Neural cell (in vitro differentiated cells): ENCODE measurements around the gene STAT3.

ENCODE experiments used
- CTCF ChIP-seq: fragments of 450-650 bp; IDR thresholded peaks from 2 replicates; pipeline ENCODE4 v1.5.1; 2014; ENCODE audit warnings: antibody characterized with exemption, mild to moderate bottlenecking, moderate library complexity; ENCODE audit not compliant: poor library complexity, severe bottlenecking
- EP300 ChIP-seq: fragments of 450-650 bp; conservative IDR thresholded peaks from 2 replicates; pipeline ENCODE4 v1.6.1; 2014; ENCODE audit warnings: antibody characterized with exemption, mild to moderate bottlenecking, moderate library complexity; ENCODE audit not compliant: poor library complexity, severe bottlenecking
- EZH2 ChIP-seq: fragments of 200-600, 300-800 bp; shearing (Covaris generic), sonication (generic); IDR thresholded peaks from 2 replicates; pipeline ENCODE4 v1.6.1; 2014; ENCODE audit warnings: antibody characterized with exemption, low read length, borderline replicate concordance, mild to moderate bottlenecking; ENCODE audit not compliant: insufficient read depth, poor library complexity, severe bottlenecking
- MXI1 ChIP-seq: fragments of 450-650 bp; conservative IDR thresholded peaks from 2 replicates; pipeline ENCODE4 v1.6.1; 2014; ENCODE audit warnings: antibody characterized with exemption, mild to moderate bottlenecking; ENCODE audit not compliant: poor library complexity, severe bottlenecking
- POLR2AphosphoS5 ChIP-seq: IDR thresholded peaks from 2 replicates; pipeline ENCODE4 v1.6.1; 2012
- REST ChIP-seq: IDR thresholded peaks from 2 replicates; pipeline ENCODE4 v1.6.1; 2012; ENCODE audit warnings: borderline replicate concordance
- SMC3 ChIP-seq: fragments of 450-650 bp; conservative IDR thresholded peaks from 2 replicates; pipeline ENCODE4 v1.6.1; 2014; ENCODE audit warnings: antibody characterized with exemption, mild to moderate bottlenecking, moderate library complexity; ENCODE audit not compliant: poor library complexity
- TAF1 ChIP-seq: IDR thresholded peaks from 2 replicates; pipeline ENCODE4 v1.6.1; 2012; ENCODE audit warnings: low read depth

GRCh38 chr17:42284566-42284965, 103.7 kb downstream of the STAT3 start:
- TF ChIP-seq EP300 (no peak), EZH2 (no peak), SMC3 (no peak), CTCF (no peak), REST (no peak), POLR2AphosphoS5 (no peak), MXI1 (no peak), TAF1 (no peak)
